HG02759 (cell line): ENCODE data around the gene MKRN2.

ENCODE experiments used
- ATAC-seq: cut with Tn5 transposase; IDR thresholded peaks from one replicate; pipeline ENCODE4 v1.9.1; 2021; ENCODE audit warnings: mild to moderate bottlenecking, moderate library complexity; ENCODE audit not compliant: unreplicated experiment

Gene MKRN2

GRCh38 chr3:12585181-12585580 lies 28.3 kb downstream of the MKRN2 start:
- no peak for ATAC-seq

- ATAC-seq = peak; percentile 68
Measured at GRCh38 chr3:12585970-12586369, 29.1 kb downstream of the MKRN2 start.

GRCh38 chr3:12586403-12586802 lies 29.5 kb downstream of the MKRN2 start:
- ATAC-seq = no peak

- no peak for ATAC-seq
Measured at GRCh38 chr3:12588039-12589009, 31.4 kb downstream of the MKRN2 start.

GRCh38 chr3:12590096-12590495 lies 33.2 kb downstream of the MKRN2 start:
- no peak for ATAC-seq

- no peak for ATAC-seq
Measured at GRCh38 chr3:12591456-12591855, 34.6 kb downstream of the MKRN2 start.

- no peak for ATAC-seq
Measured at GRCh38 chr3:12591997-12592715, 35.3 kb downstream of the MKRN2 start.

GRCh38 chr3:12593473-12593872 lies 36.6 kb downstream of the MKRN2 start:
- no peak for ATAC-seq

- ATAC-seq = no peak
Measured at GRCh38 chr3:12598890-12599289, 42.0 kb downstream of the MKRN2 start.

GRCh38 chr3:12601072-12601471 lies 44.2 kb downstream of the MKRN2 start:
- no peak for ATAC-seq

GRCh38 chr3:12603969-12604368 lies 47.1 kb downstream of the MKRN2 start:
- ATAC-seq = no peak

- no peak for ATAC-seq
Measured at GRCh38 chr3:12608376-12608775, 51.5 kb downstream of the MKRN2 start.

- no peak for ATAC-seq
Measured at GRCh38 chr3:12611117-12611516, 54.2 kb downstream of the MKRN2 start.

GRCh38 chr3:12612514-12613226 lies 55.8 kb downstream of the MKRN2 start:
- ATAC-seq = no peak

- no peak for ATAC-seq
Measured at GRCh38 chr3:12613250-12613649, 56.4 kb downstream of the MKRN2 start.

- no peak for ATAC-seq
Measured at GRCh38 chr3:12615266-12615665, 58.4 kb downstream of the MKRN2 start.

- no peak for ATAC-seq
Measured at GRCh38 chr3:12618426-12618825, 61.5 kb downstream of the MKRN2 start.

GRCh38 chr3:12620305-12620704 lies 63.4 kb downstream of the MKRN2 start:
- no peak for ATAC-seq

- ATAC-seq = no peak
Measured at GRCh38 chr3:12620729-12621128, 63.8 kb downstream of the MKRN2 start.

- no peak for ATAC-seq
Measured at GRCh38 chr3:12622335-12622734, 65.4 kb downstream of the MKRN2 start.

GRCh38 chr3:12624056-12624455 lies 67.2 kb downstream of the MKRN2 start:
- no peak for ATAC-seq
